Type B pancreatic cell (in vitro differentiated cells): ENCODE measurements around the gene IRS2. TPM values are rescaled to one million over a fixed set of nuclear protein-coding genes. Genes with fewer than 3 reads are reported as not detected.
A peak's percentile ranks its signal among the peaks of the same experiment; 100 is the strongest.

Experiments
- DNase-seq: peaks from one replicate; pipeline ENCODE4 v3.0.0; 2021; ENCODE audit warnings: mixed read lengths; ENCODE audit not compliant: unreplicated experiment; ENCODE audit errors: extremely low spot score
- H3K27ac Mint-ChIP-seq: 2 replicates; pipeline ENCODE4 v1.8.0; 2021; ENCODE audit warnings: mild to moderate bottlenecking, mixed read lengths
- H3K27me3 Mint-ChIP-seq: 2 replicates; pipeline ENCODE4 v1.8.0; 2021; ENCODE audit warnings: mixed read lengths
- H3K36me3 Mint-ChIP-seq: 2 replicates; pipeline ENCODE4 v1.8.0; 2021; ENCODE audit warnings: mixed read lengths
- H3K4me1 Mint-ChIP-seq: one replicate; pipeline ENCODE4 v1.8.0; 2021; ENCODE audit warnings: mixed read lengths; ENCODE audit not compliant: unreplicated experiment
- H3K4me3 Mint-ChIP-seq: 2 replicates; pipeline ENCODE4 v1.8.0; 2021; ENCODE audit warnings: mild to moderate bottlenecking, mixed read lengths
- H3K9me3 Mint-ChIP-seq: 2 replicates; pipeline ENCODE4 v1.8.0; 2021; ENCODE audit warnings: mixed read lengths
- CTCF ChIP-seq: fragments of 200-600 bp; sonication (generic); conservative IDR thresholded peaks from 2 replicates; pipeline ENCODE4 v1.5.0; 2021; ENCODE audit warnings: antibody characterized with exemption, mild to moderate bottlenecking
- total RNA-seq: library from RNA; stranded (reverse); gene quantifications from 2 replicates; pipeline ENCODE4 v1.2.1, GENCODE V29; 2021; ENCODE audit warnings: low replicate concordance

The IRS2 gene
- total RNA-seq, 1 donor from 2014 or later, result 19.4 TPM

GRCh38 chr13:109750221-109750775 is 36.1 kb downstream of the IRS2 start:
- no peaks in the 10 kb centered on the region for H3K27me3 Mint-ChIP-seq
- TF ChIP-seq CTCF, result no peak
- no peaks in the 10 kb centered on the region for H3K9me3 Mint-ChIP-seq
- DNase-seq, result no peak
- peaks cover 23% of the 10 kb centered on the region for H3K36me3 Mint-ChIP-seq
- H3K27ac Mint-ChIP-seq, result no peak overlapping the region
- H3K4me3 Mint-ChIP-seq, result no peak overlapping the region
- H3K4me1 Mint-ChIP-seq, result no peaks in the 10 kb centered on the region

GRCh38 chr13:109749365-109749764 is 37.0 kb downstream of the IRS2 start:
- peaks cover 1% of the 10 kb centered on the region for H3K9me3 Mint-ChIP-seq
- no peaks in the 10 kb centered on the region for H3K27me3 Mint-ChIP-seq

GRCh38 chr13:109748677-109749076 is 37.7 kb downstream of the IRS2 start:
- peaks cover 4% of the 10 kb centered on the region for H3K9me3 Mint-ChIP-seq
- DNase-seq, result no peak
- no peak for TF ChIP-seq CTCF
- no peak overlapping the region for H3K27ac Mint-ChIP-seq
- H3K27me3 Mint-ChIP-seq, result no peaks in the 10 kb centered on the region
- no peak overlapping the region for H3K4me3 Mint-ChIP-seq
- peaks cover 9% of the 10 kb centered on the region for H3K4me1 Mint-ChIP-seq
- peaks cover 13% of the 10 kb centered on the region for H3K36me3 Mint-ChIP-seq

More at GRCh38 chr13:109749365-109749764, 37.0 kb downstream of the IRS2 start:
- Mint-ChIP-seq H3K4me3 (no peak overlapping the region), H3K36me3 (peaks cover 15% of the 10 kb centered on the region), H3K4me1 (peaks cover 2% of the 10 kb centered on the region), H3K27ac (no peak overlapping the region)
- TF ChIP-seq CTCF, result no peak
- DNase-seq, result no peak

- no peak overlapping the region for H3K4me3 Mint-ChIP-seq
- peak; percentile 46 for TF ChIP-seq CTCF
- no peak for DNase-seq
- H3K4me1 Mint-ChIP-seq, result peaks cover 12% of the 10 kb centered on the region
- peaks cover 7% of the 10 kb centered on the region for H3K36me3 Mint-ChIP-seq
- H3K9me3 Mint-ChIP-seq, result peaks cover 4% of the 10 kb centered on the region
- H3K27ac Mint-ChIP-seq, result no peak overlapping the region
- no peaks in the 10 kb centered on the region for H3K27me3 Mint-ChIP-seq
Observed at GRCh38 chr13:109747524-109747923, 38.9 kb downstream of the IRS2 start.

GRCh38 chr13:109746364-109746763 is 40.0 kb downstream of the IRS2 start:
- no peak overlapping the region for H3K27ac Mint-ChIP-seq
- DNase-seq, result no peak
- peaks cover 4% of the 10 kb centered on the region for H3K36me3 Mint-ChIP-seq
- H3K9me3 Mint-ChIP-seq, result peaks cover 4% of the 10 kb centered on the region
- no peaks in the 10 kb centered on the region for H3K27me3 Mint-ChIP-seq
- no peak overlapping the region for H3K4me3 Mint-ChIP-seq
- TF ChIP-seq CTCF, result no peak
- H3K4me1 Mint-ChIP-seq, result peaks cover 12% of the 10 kb centered on the region

- no peak for DNase-seq
- Mint-ChIP-seq H3K27ac (no peak overlapping the region), H3K27me3 (no peaks in the 10 kb centered on the region), H3K4me3 (no peak overlapping the region), H3K36me3 (no peaks in the 10 kb centered on the region), H3K4me1 (peaks cover 12% of the 10 kb centered on the region), H3K9me3 (peaks cover 4% of the 10 kb centered on the region)
- no peak for TF ChIP-seq CTCF
Observed at GRCh38 chr13:109745702-109746101, 40.7 kb downstream of the IRS2 start.
